ENCODE data around the gene FHOD3.

Gene FHOD3

GRCh38 chr18:36798738-36799473 lies 501.4 kb downstream of the FHOD3 start:
- TF ChIP-seq CTCF (conservative IDR thresholded peaks at IDR 0.05; ENCODE audit: low read length): no peak
- H3K4me3 ChIP-seq (ENCODE audit: low read length): no peak overlapping the region
- DNase-seq (ENCODE audit: low read depth): no peak

- DNase-seq (ENCODE audit: low read depth): no peak
- no peak overlapping the region for H3K4me3 ChIP-seq (ENCODE audit: low read length)
- no peak for TF ChIP-seq CTCF (conservative IDR thresholded peaks at IDR 0.05; ENCODE audit: low read length)
Observed at GRCh38 chr18:36805105-36805504, 507.6 kb downstream of the FHOD3 start.

GRCh38 chr18:36808681-36809080 lies 511.2 kb downstream of the FHOD3 start:
- DNase-seq (ENCODE audit: low read depth): peak; percentile 87
- no peak overlapping the region for H3K4me3 ChIP-seq (ENCODE audit: low read length)
- 0 out of 2 replicates have a peak, but pooled peaks have one; percentile 15 for TF ChIP-seq CTCF (conservative IDR thresholded peaks at IDR 0.05; ENCODE audit: low read length)

- DNase-seq (ENCODE audit: low read depth): peak; percentile 80
- H3K4me3 ChIP-seq (ENCODE audit: low read length): no peak overlapping the region
- peak; percentile 87 for TF ChIP-seq CTCF (conservative IDR thresholded peaks at IDR 0.05; ENCODE audit: low read length)
Observed at GRCh38 chr18:36809590-36810381, 512.3 kb downstream of the FHOD3 start.

- H3K4me3 ChIP-seq (ENCODE audit: low read length): no peak overlapping the region
- TF ChIP-seq CTCF (conservative IDR thresholded peaks at IDR 0.05; ENCODE audit: low read length): 0 out of 2 replicates have a peak, but pooled peaks have one; percentile 10
- DNase-seq (ENCODE audit: low read depth): peak; percentile 90
Observed at GRCh38 chr18:36811430-36811829, 513.9 kb downstream of the FHOD3 start.

GRCh38 chr18:36811955-36812354 lies 514.4 kb downstream of the FHOD3 start:
- no peak for TF ChIP-seq CTCF (conservative IDR thresholded peaks at IDR 0.05; ENCODE audit: low read length)
- H3K4me3 ChIP-seq (ENCODE audit: low read length): no peak overlapping the region
- peak; percentile 74 for DNase-seq (ENCODE audit: low read depth)
